ENCODE results near the gene DPH3.

The DPH3 gene

GRCh38 chr3:16290827-16291196 is 26.1 kb upstream of the DPH3 start:
- peak; percentile 79 for DNase-seq (ENCODE audit: low spot score)

DNA sequence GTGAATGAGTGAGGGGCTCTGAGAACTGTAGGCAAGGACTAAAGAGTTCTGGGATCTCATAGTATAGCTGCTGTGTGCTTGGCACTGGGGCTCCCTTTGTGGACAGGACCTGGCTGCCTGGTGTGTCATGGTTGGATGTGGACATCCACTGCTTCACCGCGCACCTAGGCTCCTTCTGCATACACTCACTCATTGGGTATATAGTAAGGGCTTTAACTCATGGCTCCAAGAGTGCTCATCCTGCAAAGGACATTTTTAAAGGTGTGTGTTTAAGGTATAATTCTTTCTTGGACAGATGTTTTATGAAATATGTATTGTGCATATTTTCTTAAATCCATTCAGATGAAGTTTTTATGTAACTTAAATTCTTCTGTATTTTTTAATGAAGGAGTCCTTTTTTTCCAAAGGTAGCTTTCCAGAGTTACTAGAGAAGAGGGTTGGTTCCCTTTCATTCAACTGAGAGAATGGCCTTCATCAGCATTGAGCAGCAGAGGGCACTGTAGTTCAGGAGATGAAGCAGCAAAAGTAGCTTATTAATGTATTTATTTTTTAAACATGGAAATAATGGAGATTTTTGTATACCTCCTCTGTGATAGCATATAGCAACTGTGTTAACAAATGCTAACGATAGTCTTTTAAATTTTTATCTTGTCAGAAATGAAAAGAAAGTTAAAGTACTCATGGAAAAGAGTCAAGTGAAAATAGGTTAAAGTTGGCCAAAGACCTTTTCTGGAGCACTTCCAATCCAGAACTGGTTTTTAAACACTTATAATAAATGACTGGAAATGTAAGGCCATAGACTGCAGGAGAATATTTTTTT is 25.5 kb upstream of the DPH3 start:
- peak; percentile 61 for DNase-seq (ENCODE audit: low spot score)

GRCh38 chr3:16289144-16289889 is 24.6 kb upstream of the DPH3 start:
- no peak for DNase-seq (ENCODE audit: low spot score)

- DNase-seq (ENCODE audit: low spot score): no peak
Observed at GRCh38 chr3:16288664-16289063, 23.9 kb upstream of the DPH3 start.

DNA sequence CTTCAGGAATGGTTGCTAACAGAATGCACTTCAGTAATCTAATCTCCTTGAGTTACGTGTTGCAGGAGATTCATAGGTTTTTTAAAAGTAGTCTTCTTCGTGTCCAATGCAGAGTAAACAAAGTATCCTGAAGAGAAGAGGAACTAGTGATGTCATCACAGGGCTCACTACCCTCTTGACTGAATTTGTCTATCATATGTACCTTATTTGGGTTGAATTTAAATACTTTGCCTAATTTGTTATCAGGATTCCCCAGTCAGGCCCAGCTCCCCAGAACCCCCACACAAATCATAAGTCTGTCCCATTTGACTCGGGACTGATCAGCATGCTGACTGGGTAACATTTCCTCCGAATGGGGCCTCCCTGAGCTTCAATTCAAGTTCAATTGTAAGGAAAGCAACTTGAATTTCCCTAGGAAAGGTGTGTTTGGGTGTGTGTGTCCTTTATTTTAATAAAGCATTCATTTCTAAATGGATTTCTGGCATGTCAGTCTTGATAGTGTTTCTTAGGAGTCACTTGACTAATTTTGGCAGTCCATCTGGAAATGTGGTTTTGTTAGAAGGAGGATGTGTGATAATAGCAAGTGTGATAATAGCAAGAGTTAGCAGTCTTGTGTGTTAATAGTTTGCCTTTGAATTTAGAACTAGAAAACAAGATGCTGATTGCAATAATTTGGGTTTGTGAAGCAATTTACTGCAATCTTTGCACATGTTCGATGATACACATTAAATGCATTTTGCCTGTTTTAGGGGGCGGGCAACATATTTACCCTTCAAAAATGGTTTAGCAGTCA is 22.2 kb upstream of the DPH3 start:
- no peak for DNase-seq (ENCODE audit: low spot score)

- peak; percentile 89 for DNase-seq (ENCODE audit: low spot score)
Observed at GRCh38 chr3:16286161-16286560, 21.4 kb upstream of the DPH3 start.

- no peak for DNase-seq (ENCODE audit: low spot score)
Observed at GRCh38 chr3:16284633-16285032, 19.9 kb upstream of the DPH3 start.

GRCh38 chr3:16280671-16281070 is 15.9 kb upstream of the DPH3 start:
- DNase-seq (ENCODE audit: low spot score): no peak

GRCh38 chr3:16279010-16279801 is 14.5 kb upstream of the DPH3 start:
- DNase-seq (ENCODE audit: low spot score): no peak

GRCh38 chr3:16277471-16277870 is 12.7 kb upstream of the DPH3 start:
- DNase-seq (ENCODE audit: low spot score): no peak

DNA sequence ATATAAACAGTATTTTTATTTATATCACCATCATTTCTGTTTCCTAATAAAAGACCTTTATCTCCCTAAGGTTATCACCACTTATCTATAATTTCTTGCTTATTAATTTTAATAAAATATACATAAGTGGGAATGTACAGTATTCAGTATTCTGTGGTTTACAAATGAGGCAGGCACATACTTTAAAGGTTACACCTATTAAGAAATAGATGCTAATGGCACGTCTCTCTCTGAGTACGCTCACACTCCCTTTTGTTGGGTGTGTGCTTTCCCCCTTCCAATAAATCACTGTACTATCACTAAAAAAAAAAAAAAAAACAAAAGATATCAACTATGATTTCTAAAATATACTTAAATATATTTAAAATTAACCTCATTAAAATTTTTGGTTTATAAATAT is 9.1 kb upstream of the DPH3 start:
- DNase-seq (ENCODE audit: low spot score): no peak

- DNase-seq (ENCODE audit: low spot score): no peak
Observed at GRCh38 chr3:16272588-16272987, 7.8 kb upstream of the DPH3 start.

DNA sequence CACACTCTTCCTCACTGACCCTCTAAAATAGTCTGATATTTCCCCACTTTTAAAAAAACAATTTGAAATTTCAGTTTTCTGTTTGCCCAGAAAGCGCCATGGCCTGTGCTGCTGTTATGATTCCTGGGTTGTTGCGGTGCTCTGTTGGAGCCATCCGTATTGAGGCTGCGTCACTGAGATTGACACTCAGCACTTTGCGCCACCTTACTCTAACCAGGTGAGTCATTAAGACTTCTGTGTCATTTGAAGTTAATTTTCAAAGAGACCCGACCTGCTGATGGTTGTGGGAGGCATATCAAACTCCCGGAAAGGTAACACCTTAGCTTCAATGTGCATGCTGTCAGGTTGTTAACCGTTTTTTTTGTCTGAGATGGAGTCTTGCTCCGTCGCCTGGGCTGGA is 6.1 kb upstream of the DPH3 start:
- no peak for DNase-seq (ENCODE audit: low spot score)

DNA sequence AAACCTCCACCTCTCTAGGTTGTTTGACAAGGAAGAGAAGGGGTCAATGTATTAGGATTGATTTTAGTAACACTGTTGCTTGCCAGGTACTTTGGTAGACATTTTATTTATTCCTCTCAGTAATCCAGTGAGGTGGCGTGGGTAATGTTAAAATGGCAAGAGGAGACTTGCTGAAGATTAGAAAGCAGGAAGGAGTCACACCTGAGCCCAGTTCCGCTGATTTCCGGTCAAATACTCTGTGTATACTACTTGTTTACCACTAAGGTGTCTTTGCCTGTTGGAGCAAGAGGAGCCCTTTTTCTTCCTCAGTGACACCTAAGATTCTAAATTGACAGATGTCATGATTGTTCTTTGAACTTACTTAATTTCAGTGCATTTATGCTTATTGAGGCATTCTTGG is 2.0 kb upstream of the DPH3 start:
- DNase-seq (ENCODE audit: low spot score): no peak

- DNase-seq (ENCODE audit: low spot score): no peak
Observed at GRCh38 chr3:16265455-16265786, 678 bp upstream of the DPH3 start.

DNA sequence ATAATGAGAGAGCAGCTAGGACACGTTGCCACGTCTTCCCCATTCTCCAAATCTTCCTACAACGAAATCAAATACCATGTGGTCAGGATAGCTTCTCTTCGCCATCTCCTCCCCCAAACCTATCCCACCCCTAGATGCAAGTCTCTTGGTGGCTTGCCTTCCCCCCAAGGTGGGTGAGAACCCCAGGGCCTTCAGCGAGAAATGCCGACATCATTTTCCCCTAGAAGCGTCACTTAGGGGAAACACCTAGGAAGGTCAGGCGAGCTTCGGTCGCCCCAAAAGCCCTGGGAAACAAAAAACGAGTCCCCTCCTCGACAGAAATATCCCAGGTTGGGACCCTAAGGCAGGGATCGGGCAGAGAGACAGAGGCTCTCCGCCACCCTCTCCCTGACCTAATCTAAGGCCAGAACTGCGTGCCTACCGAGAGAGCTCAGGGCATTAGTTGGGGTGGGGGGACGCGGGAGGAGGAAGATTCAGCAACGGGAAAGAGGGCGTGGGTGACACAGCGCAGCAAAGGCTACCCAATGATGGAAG is 502 bp downstream of the DPH3 start:
- no peak for DNase-seq (ENCODE audit: low spot score)

- DNase-seq (ENCODE audit: low spot score): no peak
Observed at GRCh38 chr3:16262174-16262573, 2.6 kb downstream of the DPH3 start.

DNA sequence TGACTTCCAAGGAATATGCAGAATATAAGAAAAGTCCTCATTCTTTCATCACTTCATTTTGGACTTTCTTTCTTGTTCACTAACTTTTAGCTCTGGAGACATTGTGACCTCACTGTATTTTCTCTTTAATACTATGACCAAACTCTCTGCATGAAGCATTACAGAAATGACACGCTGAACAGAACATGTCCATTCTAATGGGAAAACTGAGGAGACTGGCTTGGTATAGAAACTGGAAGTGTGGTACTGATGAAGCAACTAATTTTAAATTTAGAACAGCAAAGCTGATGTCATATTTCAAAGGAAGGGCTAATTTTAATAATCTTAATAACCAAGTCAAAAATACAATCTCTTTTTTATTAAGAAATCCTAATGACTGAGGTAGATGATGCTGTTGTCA is 4.7 kb downstream of the DPH3 start:
- DNase-seq (ENCODE audit: low spot score): no peak

DNA sequence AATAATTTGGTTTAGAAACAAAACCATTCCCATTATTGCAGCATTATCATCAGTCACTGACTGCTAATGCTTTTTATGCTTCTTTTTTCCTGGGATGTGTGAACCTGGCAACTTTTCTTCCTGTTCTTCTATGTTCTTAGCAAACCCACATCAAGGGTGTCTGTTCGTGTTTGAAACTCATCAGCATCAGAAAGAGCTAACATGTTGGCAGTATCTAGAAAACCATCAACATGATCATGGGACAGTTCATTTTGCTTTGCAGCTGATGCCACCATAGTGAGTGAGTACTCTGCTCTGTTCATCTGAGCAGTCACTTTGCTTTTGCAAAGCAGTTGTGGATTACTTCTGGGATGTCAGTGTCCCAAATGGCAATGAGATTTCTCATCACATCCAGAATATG is 5.9 kb downstream of the DPH3 start:
- DNase-seq (ENCODE audit: low spot score): no peak

- DNase-seq (ENCODE audit: low spot score): no peak
Observed at GRCh38 chr3:16258177-16258576, 6.6 kb downstream of the DPH3 start.

DNA sequence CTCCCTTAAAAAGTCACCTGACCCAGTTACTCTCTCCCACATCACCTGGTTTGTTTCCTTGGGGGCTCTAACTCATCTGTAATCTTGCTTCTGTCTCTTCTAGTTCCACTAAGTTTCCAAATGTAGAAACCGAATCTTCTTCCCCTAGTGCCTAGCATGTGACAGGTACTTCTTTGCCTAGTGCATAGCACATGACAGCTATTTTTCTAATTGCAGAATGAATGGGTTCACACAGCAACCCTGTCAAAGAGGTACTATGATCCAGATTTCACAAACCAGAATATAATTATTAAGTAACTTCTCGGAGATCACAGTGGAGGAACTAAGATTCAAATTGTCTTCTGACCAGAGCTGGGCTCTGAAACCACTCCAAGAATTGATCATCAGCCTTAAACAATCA is 7.4 kb downstream of the DPH3 start:
- no peak for DNase-seq (ENCODE audit: low spot score)

DNA sequence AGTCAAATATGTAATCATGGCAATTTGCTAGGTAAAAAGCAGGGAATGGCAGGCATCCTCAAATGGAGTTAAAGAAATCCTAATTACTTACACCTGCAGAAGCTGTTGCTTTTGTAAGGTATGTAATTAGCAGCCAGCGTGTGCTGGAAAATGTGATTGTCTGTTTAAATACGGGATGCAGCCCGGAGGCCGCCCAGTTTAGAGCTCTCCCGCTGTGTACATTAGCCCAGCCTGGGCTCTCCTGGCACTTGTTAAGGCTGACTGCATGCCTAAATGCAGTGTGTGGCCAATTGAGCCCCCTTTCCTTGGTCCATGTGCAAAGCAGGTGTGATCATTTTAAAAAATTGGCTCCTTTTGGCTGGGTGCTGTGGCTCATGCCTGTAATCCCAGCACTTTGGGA is 9.0 kb downstream of the DPH3 start:
- DNase-seq (ENCODE audit: low spot score): no peak
